GM19193 (cell line): ENCODE results near the gene ABHD16B.

ENCODE experiments used
- POLR2A ChIP-seq: IDR thresholded peaks from 4 replicates; pipeline ENCODE4 v1.6.1; 2011; ENCODE audit not compliant: insufficient read depth, insufficient read length; ENCODE audit errors: extremely low read depth

The ABHD16B gene

GRCh38 chr20:63893999-63894357 lies 32.7 kb downstream of the ABHD16B start:
- TF ChIP-seq POLR2A: no peak

GRCh38 chr20:63894358-63895201 lies 33.3 kb downstream of the ABHD16B start, which contains the start of gene DNAJC5:
Gene DNAJC5, plus strand, starts transcription at chr20:63895126. Its CDS starts 33,220 bp downstream, at chr20:63928346.
- TF ChIP-seq POLR2A: no peak

- no peak for TF ChIP-seq POLR2A
Observed at GRCh38 chr20:63895202-63895951, 34.1 kb downstream of the ABHD16B start.

GRCh38 chr20:63895952-63896263 lies 34.6 kb downstream of the ABHD16B start:
- TF ChIP-seq POLR2A: no peak

GRCh38 chr20:63896264-63897105 lies 35.2 kb downstream of the ABHD16B start:
- TF ChIP-seq POLR2A: no peak

GRCh38 chr20:63897978-63898561 lies 36.8 kb downstream of the ABHD16B start:
- TF ChIP-seq POLR2A: no peak

- TF ChIP-seq POLR2A: no peak
Observed at GRCh38 chr20:63898882-63899558, 37.7 kb downstream of the ABHD16B start.

- no peak for TF ChIP-seq POLR2A
Observed at GRCh38 chr20:63900413-63900812, 39.1 kb downstream of the ABHD16B start.

- no peak for TF ChIP-seq POLR2A
Observed at GRCh38 chr20:63903796-63904561, 42.7 kb downstream of the ABHD16B start.

GRCh38 chr20:63908008-63908682 lies 46.8 kb downstream of the ABHD16B start:
- no peak for TF ChIP-seq POLR2A

- no peak for TF ChIP-seq POLR2A
Observed at GRCh38 chr20:63911176-63911575, 49.9 kb downstream of the ABHD16B start.
